Urothelium cell line (cell line): ENCODE data around the gene BMP7.
A peak's percentile ranks its signal among the peaks of the same experiment; 100 is the strongest.

Experiments used
- DNase-seq: peaks from one replicate; pipeline ENCODE4 v3.0.0; 2011; ENCODE audit warnings: low spot score, mixed read lengths
- FAIRE-seq: peaks from 2 replicates; lab custom pipeline; 2011; peaks lifted over from hg19 to GRCh38; lab: Jason Lieb, UNC

The BMP7 gene

GRCh38 chr20:57214948-57215347 lies 51.5 kb downstream of the BMP7 start:
- DNase-seq (no peak), FAIRE-seq (no peak)

GRCh38 chr20:57214427-57214826 lies 52.0 kb downstream of the BMP7 start:
- FAIRE-seq, result peak; percentile 69
- no peak for DNase-seq

- FAIRE-seq (peak; percentile 53), DNase-seq (no peak)
Measured at GRCh38 chr20:57213924-57214323, 52.5 kb downstream of the BMP7 start.

GRCh38 chr20:57213291-57213690 lies 53.1 kb downstream of the BMP7 start:
- FAIRE-seq (peak; percentile 5), DNase-seq (no peak)

- peak; percentile 98 for FAIRE-seq
- DNase-seq, result peak; percentile 100
Measured at GRCh38 chr20:57212534-57213276, 53.7 kb downstream of the BMP7 start.

GRCh38 chr20:57211908-57212533 lies 54.4 kb downstream of the BMP7 start:
- peak; percentile 48 for DNase-seq

GRCh38 chr20:57211406-57211805 lies 55.0 kb downstream of the BMP7 start:
- FAIRE-seq (peak; percentile 5), DNase-seq (no peak)

More at GRCh38 chr20:57211908-57212533, 54.4 kb downstream of the BMP7 start:
- FAIRE-seq, result peak; percentile 32

GRCh38 chr20:57210911-57211280 lies 55.5 kb downstream of the BMP7 start:
- FAIRE-seq, result peak; percentile 9
- no peak for DNase-seq

GRCh38 chr20:57210054-57210910 lies 56.2 kb downstream of the BMP7 start:
- DNase-seq (no peak), FAIRE-seq (peak; percentile 78)

GRCh38 chr20:57209413-57209812 lies 57.0 kb downstream of the BMP7 start:
- FAIRE-seq (no peak), DNase-seq (no peak)

- DNase-seq (no peak), FAIRE-seq (peak; percentile 71)
Measured at GRCh38 chr20:57208198-57208597, 58.2 kb downstream of the BMP7 start.

- no peak for DNase-seq
Measured at GRCh38 chr20:57207251-57207650, 59.2 kb downstream of the BMP7 start.

GRCh38 chr20:57205606-57206219 lies 60.7 kb downstream of the BMP7 start:
- DNase-seq, result peak; percentile 87
- peak; percentile 99 for FAIRE-seq

More at GRCh38 chr20:57207251-57207650, 59.2 kb downstream of the BMP7 start:
- no peak for FAIRE-seq

GRCh38 chr20:57203986-57204385 lies 62.5 kb downstream of the BMP7 start:
- DNase-seq, result no peak
- peak; percentile 90 for FAIRE-seq

GRCh38 chr20:57203204-57203603 lies 63.2 kb downstream of the BMP7 start:
- DNase-seq (no peak), FAIRE-seq (peak; percentile 90)

- DNase-seq (no peak), FAIRE-seq (no peak)
Measured at GRCh38 chr20:57202309-57202708, 64.1 kb downstream of the BMP7 start.

- DNase-seq (no peak), FAIRE-seq (peak; percentile 62)
Measured at GRCh38 chr20:57200882-57201695, 65.4 kb downstream of the BMP7 start.

- FAIRE-seq (peak; percentile 78), DNase-seq (peak; percentile 52)
Measured at GRCh38 chr20:57199656-57200405, 66.6 kb downstream of the BMP7 start.
